Transverse colon (tissue), 4 donors: ENCODE data around the gene GLUL. TPM values are rescaled to one million over a fixed set of nuclear protein-coding genes. Genes with fewer than 3 reads are reported as not detected.

Experiments
- DNase-seq: peaks from one replicate; pipeline ENCODE4 v3.0.0-alpha.2; 2019
- H3K27ac ChIP-seq, 4 donors: fragments of 200-600 bp; sonication (generic); 2 replicates each; pipeline ENCODE4 v1.5.1; 2016 to 2018; ENCODE audit warnings: inconsistent platforms in 4 of 4
- H3K27me3 ChIP-seq: fragments of 200-600 bp; sonication (generic); 2 replicates; pipeline ENCODE4 v1.5.1; 2017; ENCODE audit warnings: inconsistent platforms
- H3K36me3 ChIP-seq, 4 donors: fragments of 200-600 bp; sonication (generic); 2 replicates each; pipeline ENCODE4 v1.5.1; 2017 to 2019; ENCODE audit warnings: inconsistent platforms in 4 of 4
- H3K4me1 ChIP-seq, 4 donors: fragments of 200-600 bp; sonication (generic); 2 replicates each; pipeline ENCODE4 v1.5.1; 2017 to 2020; ENCODE audit warnings: inconsistent platforms in 4 of 4
- H3K4me3 ChIP-seq, 4 donors: fragments of 200-600 bp; sonication (generic); 1 replicate in 1 of 4; 2 replicates in 3 of 4; pipeline versions ENCODE4 v1.5.1 to v1.6.1; 2017 to 2019; ENCODE audit warnings: inconsistent platforms in 4 of 4
- H3K9me3 ChIP-seq, 2 donors: fragments of 200-600 bp; sonication (generic); 2 replicates each; pipeline ENCODE4 v1.5.1; 2017 to 2019; ENCODE audit warnings: inconsistent platforms in 2 of 2
- CTCF ChIP-seq, 5 experiments: fragments of 200-600 bp in 3 of 5; fragments of 450-650 bp in 2 of 5; sonication (generic) in 3 of 5; IDR thresholded peaks; 1 replicate in 2 of 5; 2 replicates in 3 of 5; pipeline ENCODE4 v1.5.1; 2016 to 2017; ENCODE audit warnings: antibody characterized with exemption in 5 of 5, inconsistent platforms in 3 of 5, mild to moderate bottlenecking in 2 of 5, moderate library complexity in 1 of 5
- EP300 ChIP-seq: sonication (generic); formaldehyde crosslinking; IDR thresholded peaks from one replicate; pipeline ENCODE4 v1.6.1; 2017; ENCODE audit warnings: antibody characterized with exemption, low read depth
- POLR2A ChIP-seq: fragments of 450-650 bp; IDR thresholded peaks from one replicate; pipeline ENCODE4 v1.6.1; 2016; ENCODE audit warnings: antibody characterized with exemption, mild to moderate bottlenecking, moderate library complexity
- POLR2AphosphoS5 ChIP-seq, 3 donors: sonication (generic); formaldehyde crosslinking; IDR thresholded peaks; one replicate each; pipeline ENCODE4 v1.6.1; 2016; ENCODE audit warnings: antibody characterized with exemption in 3 of 3
- WGBS, 2 donors: methylation state at CpG; one replicate each; pipeline ENCODE4 v1.1.5; 2018; ENCODE audit warnings: low coverage in 1 of 2; 5-methylcytosine and 5-hydroxymethylcytosine counted together
- in situ Hi-C, 4 donors: fragments of 200-750 bp; cut with MboI; loops; one replicate each; pipeline versions ENCODE4 v1.15.0 to v1.15.1; 2017; ENCODE audit warnings: low sequenced_read_pairs in 3 of 4, low pct_ligation_motif_present in 1 of 4, low pct_unique_long_range_greater_than_20kb in 1 of 4
- intact Hi-C: fragments of 100-400 bp; cut with DNase I; formaldehyde crosslinking; loops from one replicate; pipeline ENCODE4 v1.15.1; 2023; ENCODE audit warnings: low total_unique reads
- total RNA-seq, 4 donors: library from RNA; depleted of rRNA; stranded (reverse); fragments of >200 nt; gene quantifications; one replicate each; pipeline ENCODE4 v1.1.0, GENCODE V29; 2016

Gene GLUL
- total RNA-seq, 4 donors from 2014 or later = 312 to 1,104 (median 985) TPM

DNA sequence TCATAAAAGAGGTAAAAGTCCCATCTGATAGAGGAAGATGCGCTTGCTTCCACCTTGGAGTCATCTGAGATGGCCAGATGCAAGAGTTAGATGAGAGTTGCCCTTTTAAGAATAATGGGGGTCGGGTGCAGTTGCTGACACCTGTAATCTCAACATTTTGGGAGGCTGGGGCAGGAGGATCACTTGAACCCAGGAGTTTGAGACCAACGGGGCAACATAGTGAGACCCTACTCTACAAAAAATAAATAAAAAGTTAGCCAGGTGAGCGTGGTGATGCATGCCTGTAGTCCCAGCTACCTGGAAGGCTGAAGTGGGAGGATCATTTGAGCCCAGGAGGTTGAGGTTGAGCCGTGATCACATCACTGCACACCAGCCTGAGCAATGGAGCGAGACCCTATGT, 22.4 kb upstream of the GLUL start:
- intact Hi-C loops = no loop called here
- H3K9me3 ChIP-seq = no peaks in the 10 kb centered on the region
- H3K36me3 ChIP-seq = no peaks in the 10 kb centered on the region
- peaks cover 0 to 13% (median 7%) of the 10 kb centered on the region in 4 donors for H3K4me1 ChIP-seq
- DNase-seq = no peak
- H3K27me3 ChIP-seq = no peaks in the 10 kb centered on the region
- in situ Hi-C loops = no loop called here
- H3K4me3 ChIP-seq = no peak overlapping the region
- no peak for TF ChIP-seq POLR2A
- TF ChIP-seq EP300 = no peak
- TF ChIP-seq POLR2AphosphoS5 (IDR thresholded peaks at IDR 0.05) = no peak
- no peak for TF ChIP-seq CTCF (IDR thresholded peaks at IDR 0.05)
- 88 to 89% methylated on average over 5 to 6 of the region's 6 CpGs for WGBS, 2 donors
- no peak overlapping the region for H3K27ac ChIP-seq

GRCh38 chr1:182413486-182413885, 21.9 kb upstream of the GLUL start:
- in situ Hi-C loops = no loop called here
- TF ChIP-seq POLR2A (no peak), EP300 (no peak), POLR2AphosphoS5 (IDR thresholded peaks at IDR 0.05) (no peak), CTCF (IDR thresholded peaks at IDR 0.05) (no peak)
- no peak for DNase-seq
- Histone ChIP-seq H3K9me3 (no peaks in the 10 kb centered on the region), H3K27me3 (no peaks in the 10 kb centered on the region), H3K4me1 (peaks cover 0 to 18% (median 7%) of the 10 kb centered on the region in 4 donors), H3K36me3 (no peaks in the 10 kb centered on the region), H3K4me3 (no peak overlapping the region), H3K27ac (no peak overlapping the region)
- WGBS, 2 donors = 90% methylated on average over 3 of the region's 3 CpGs; no CpG with 5 or more reads in 1 of the 2 donors
- intact Hi-C loops = no loop called here

- Histone ChIP-seq H3K27ac (no peak overlapping the region), H3K4me3 (no peak overlapping the region), H3K36me3 (no peaks in the 10 kb centered on the region), H3K9me3 (peaks cover 0 to 4% of the 10 kb centered on the region in 2 donors), H3K4me1 (peaks cover 0 to 23% (median 7%) of the 10 kb centered on the region in 4 donors), H3K27me3 (no peaks in the 10 kb centered on the region)
- DNase-seq = no peak
- intact Hi-C loops = no loop called here
- no peak for TF ChIP-seq CTCF (IDR thresholded peaks at IDR 0.05)
- no peak for TF ChIP-seq EP300
- no peak for TF ChIP-seq POLR2A
- TF ChIP-seq POLR2AphosphoS5 (IDR thresholded peaks at IDR 0.05) = no peak
- 61 to 63% methylated on average over 1 of the region's 1 CpG for WGBS, 2 donors
- in situ Hi-C loops = no loop called here
Measured at GRCh38 chr1:182410620-182411273, 19.2 kb upstream of the GLUL start.

- 75 to 84% methylated on average over 4 of the region's 4 CpGs for WGBS, 2 donors
- H3K27me3 ChIP-seq = no peaks in the 10 kb centered on the region
- H3K9me3 ChIP-seq = peaks cover 0 to 4% of the 10 kb centered on the region in 2 donors
- TF ChIP-seq EP300 (no peak), POLR2AphosphoS5 (IDR thresholded peaks at IDR 0.05) (no peak), CTCF (IDR thresholded peaks at IDR 0.05) (no peak)
- in situ Hi-C loops (no loop called here), intact Hi-C loops (no loop called here)
- peaks cover 0 to 23% (median 7%) of the 10 kb centered on the region in 4 donors for H3K4me1 ChIP-seq
- no peak overlapping the region for H3K4me3 ChIP-seq
- no peak for DNase-seq
- no peaks in the 10 kb centered on the region for H3K36me3 ChIP-seq
- H3K27ac ChIP-seq = no peak overlapping the region
Measured at GRCh38 chr1:182410138-182410537, 18.5 kb upstream of the GLUL start.
